HepG2 (cell line): ENCODE measurements around the gene MFSD11.

Experiments used
- CENPBD1 ChIP-seq: sonication (generic); formaldehyde crosslinking; IDR thresholded peaks from 2 replicates; pipeline ENCODE4 v1.8.0; 2022; ENCODE audit warnings: missing genetic modification reagents, low read depth, mild to moderate bottlenecking, borderline replicate concordance
- CTCF ChIP-seq: sonication (generic); formaldehyde crosslinking; IDR thresholded peaks from 2 replicates; pipeline ENCODE4 v1.5.0; 2020; ENCODE audit warnings: mild to moderate bottlenecking, missing genetic modification reagents, moderate library complexity
- MAFF ChIP-seq: IDR thresholded peaks from 2 replicates; pipeline ENCODE4 v1.6.1; 2011; ENCODE audit warnings: low read depth, low read length, improper control_type of control experiment
- MBNL3 ChIP-seq: fragments of 250-450 bp; sonication (Bioruptor Pico); conservative IDR thresholded peaks from 2 replicates; pipeline ENCODE4 v1.8.0; 2022; ENCODE audit warnings: mild to moderate bottlenecking, inconsistent platforms
- NR3C1 ChIP-seq: sonication (generic); formaldehyde crosslinking; IDR thresholded peaks from 2 replicates; pipeline ENCODE4 v1.4.0; 2020; ENCODE audit warnings: missing genetic modification reagents
- RBFOX2 ChIP-seq: fragments of 200-400 bp; formaldehyde crosslinking; IDR thresholded peaks from 2 replicates; pipeline ENCODE4 v1.6.1; 2017; ENCODE audit warnings: low read depth, mild to moderate bottlenecking, low read length
- SP4 ChIP-seq: sonication (generic); formaldehyde crosslinking; IDR thresholded peaks from 2 replicates; pipeline ENCODE4 v1.8.1; 2023; ENCODE audit warnings: mild to moderate bottlenecking, missing genetic modification reagents
- ZNF563 ChIP-seq: sonication (generic); formaldehyde crosslinking; IDR thresholded peaks from 2 replicates; pipeline ENCODE4 v1.8.0; 2022; ENCODE audit warnings: mild to moderate bottlenecking, moderate library complexity, missing genetic modification reagents
- ZNF652 ChIP-seq: IDR thresholded peaks from 2 replicates; pipeline ENCODE4 v1.6.1; 2016; ENCODE audit warnings: low read depth, borderline replicate concordance
- ZNF772 ChIP-seq: sonication (generic); formaldehyde crosslinking; IDR thresholded peaks from 2 replicates; pipeline ENCODE4 v1.5.0; 2020; ENCODE audit warnings: mild to moderate bottlenecking, missing genetic modification reagents
- TF ChIP-seq, protein P1 (sequence below), 2 experiments: sonication (generic) in 1 of 2; formaldehyde crosslinking in 1 of 2; IDR thresholded peaks; 2 replicates each; pipeline versions ENCODE4 v1.5.1 to v1.6.1; 2011 to 2020; ENCODE audit warnings: borderline replicate concordance in 1 of 2, low read depth in 1 of 2, low read length in 1 of 2, mild to moderate bottlenecking in 1 of 2, missing genetic modification reagents in 1 of 2, moderate library complexity in 1 of 2
- TF ChIP-seq, protein P2 (sequence below): sonication (generic); formaldehyde crosslinking; IDR thresholded peaks from one replicate; pipeline ENCODE4 v1.5.1; 2020; ENCODE audit warnings: mild to moderate bottlenecking, missing genetic modification reagents; ENCODE audit errors: not compliant biosample characterization
- TF ChIP-seq, protein P3 (sequence below): sonication (generic); formaldehyde crosslinking; IDR thresholded peaks from 2 replicates; pipeline ENCODE4 v1.4.0; 2020; ENCODE audit warnings: missing genetic modification reagents
- TF ChIP-seq, protein P4 (sequence below): IDR thresholded peaks from 2 replicates; pipeline ENCODE4 v1.6.1; 2012; ENCODE audit warnings: inconsistent platforms

DNA sequence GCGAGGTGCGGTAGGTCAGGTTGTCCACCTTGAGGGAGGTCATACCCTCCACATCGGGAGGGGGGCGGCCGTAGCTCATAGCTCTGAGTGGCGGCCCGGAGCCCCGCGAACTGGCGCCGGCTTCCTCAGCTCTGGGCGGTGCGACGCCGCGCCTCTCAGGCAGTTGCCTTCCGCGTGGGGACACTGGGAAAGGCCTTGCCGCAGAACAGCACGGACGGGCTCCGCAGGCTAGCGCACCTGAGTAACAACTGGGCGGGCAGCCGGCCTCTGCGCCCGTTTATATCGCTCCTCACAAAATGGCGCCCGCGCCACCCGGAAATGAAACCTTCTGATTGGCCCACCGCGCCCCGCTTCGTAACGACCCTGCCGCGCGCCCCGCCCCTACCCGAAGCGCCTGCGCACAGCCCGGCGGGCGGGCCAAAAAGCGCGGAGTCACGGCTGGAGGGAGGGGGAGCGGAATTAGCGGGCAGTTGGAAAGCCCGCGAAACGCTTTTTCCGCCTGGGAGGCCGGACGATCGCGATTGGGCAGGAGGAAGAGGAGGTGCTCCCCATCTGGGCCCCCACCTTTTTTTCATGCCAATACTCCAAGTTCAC lies 740 bp upstream of the MFSD11 start, which contains the start of gene SRSF2:
- TF ChIP-seq NR3C1 (CRISPR knock-in tag) (no peak), ZNF772 (CRISPR knock-in tag) (peak; percentile 93), ZNF652 (CRISPR knock-in tag) (peak; percentile 54), RBFOX2 (peak; percentile 100), CENPBD1 (CRISPR knock-in tag) (0 out of 2 replicates have a peak, but pooled peaks have one; percentile 86), MAFF (peak; percentile 67; the same call in 1 of the 2 replicates), CTCF (CRISPR knock-in tag) (peak; percentile 18), MBNL3 (CRISPR knock-in tag) (no peak), SP4 (peak; percentile 89), ZNF563 (peak; percentile 46; the same call in 1 of the 2 replicates)
- TF ChIP-seq, protein P1, sequence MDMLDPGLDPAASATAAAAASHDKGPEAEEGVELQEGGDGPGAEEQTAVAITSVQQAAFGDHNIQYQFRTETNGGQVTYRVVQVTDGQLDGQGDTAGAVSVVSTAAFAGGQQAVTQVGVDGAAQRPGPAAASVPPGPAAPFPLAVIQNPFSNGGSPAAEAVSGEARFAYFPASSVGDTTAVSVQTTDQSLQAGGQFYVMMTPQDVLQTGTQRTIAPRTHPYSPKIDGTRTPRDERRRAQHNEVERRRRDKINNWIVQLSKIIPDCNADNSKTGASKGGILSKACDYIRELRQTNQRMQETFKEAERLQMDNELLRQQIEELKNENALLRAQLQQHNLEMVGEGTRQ (IDR thresholded peaks at IDR 0.05; ENCODE audit: low read depth, low read length) = no peak
- TF ChIP-seq, protein P1 (CRISPR knock-in tag; IDR thresholded peaks at IDR 0.05; ENCODE audit: borderline replicate concordance) = no peak
- TF ChIP-seq, protein P2, sequence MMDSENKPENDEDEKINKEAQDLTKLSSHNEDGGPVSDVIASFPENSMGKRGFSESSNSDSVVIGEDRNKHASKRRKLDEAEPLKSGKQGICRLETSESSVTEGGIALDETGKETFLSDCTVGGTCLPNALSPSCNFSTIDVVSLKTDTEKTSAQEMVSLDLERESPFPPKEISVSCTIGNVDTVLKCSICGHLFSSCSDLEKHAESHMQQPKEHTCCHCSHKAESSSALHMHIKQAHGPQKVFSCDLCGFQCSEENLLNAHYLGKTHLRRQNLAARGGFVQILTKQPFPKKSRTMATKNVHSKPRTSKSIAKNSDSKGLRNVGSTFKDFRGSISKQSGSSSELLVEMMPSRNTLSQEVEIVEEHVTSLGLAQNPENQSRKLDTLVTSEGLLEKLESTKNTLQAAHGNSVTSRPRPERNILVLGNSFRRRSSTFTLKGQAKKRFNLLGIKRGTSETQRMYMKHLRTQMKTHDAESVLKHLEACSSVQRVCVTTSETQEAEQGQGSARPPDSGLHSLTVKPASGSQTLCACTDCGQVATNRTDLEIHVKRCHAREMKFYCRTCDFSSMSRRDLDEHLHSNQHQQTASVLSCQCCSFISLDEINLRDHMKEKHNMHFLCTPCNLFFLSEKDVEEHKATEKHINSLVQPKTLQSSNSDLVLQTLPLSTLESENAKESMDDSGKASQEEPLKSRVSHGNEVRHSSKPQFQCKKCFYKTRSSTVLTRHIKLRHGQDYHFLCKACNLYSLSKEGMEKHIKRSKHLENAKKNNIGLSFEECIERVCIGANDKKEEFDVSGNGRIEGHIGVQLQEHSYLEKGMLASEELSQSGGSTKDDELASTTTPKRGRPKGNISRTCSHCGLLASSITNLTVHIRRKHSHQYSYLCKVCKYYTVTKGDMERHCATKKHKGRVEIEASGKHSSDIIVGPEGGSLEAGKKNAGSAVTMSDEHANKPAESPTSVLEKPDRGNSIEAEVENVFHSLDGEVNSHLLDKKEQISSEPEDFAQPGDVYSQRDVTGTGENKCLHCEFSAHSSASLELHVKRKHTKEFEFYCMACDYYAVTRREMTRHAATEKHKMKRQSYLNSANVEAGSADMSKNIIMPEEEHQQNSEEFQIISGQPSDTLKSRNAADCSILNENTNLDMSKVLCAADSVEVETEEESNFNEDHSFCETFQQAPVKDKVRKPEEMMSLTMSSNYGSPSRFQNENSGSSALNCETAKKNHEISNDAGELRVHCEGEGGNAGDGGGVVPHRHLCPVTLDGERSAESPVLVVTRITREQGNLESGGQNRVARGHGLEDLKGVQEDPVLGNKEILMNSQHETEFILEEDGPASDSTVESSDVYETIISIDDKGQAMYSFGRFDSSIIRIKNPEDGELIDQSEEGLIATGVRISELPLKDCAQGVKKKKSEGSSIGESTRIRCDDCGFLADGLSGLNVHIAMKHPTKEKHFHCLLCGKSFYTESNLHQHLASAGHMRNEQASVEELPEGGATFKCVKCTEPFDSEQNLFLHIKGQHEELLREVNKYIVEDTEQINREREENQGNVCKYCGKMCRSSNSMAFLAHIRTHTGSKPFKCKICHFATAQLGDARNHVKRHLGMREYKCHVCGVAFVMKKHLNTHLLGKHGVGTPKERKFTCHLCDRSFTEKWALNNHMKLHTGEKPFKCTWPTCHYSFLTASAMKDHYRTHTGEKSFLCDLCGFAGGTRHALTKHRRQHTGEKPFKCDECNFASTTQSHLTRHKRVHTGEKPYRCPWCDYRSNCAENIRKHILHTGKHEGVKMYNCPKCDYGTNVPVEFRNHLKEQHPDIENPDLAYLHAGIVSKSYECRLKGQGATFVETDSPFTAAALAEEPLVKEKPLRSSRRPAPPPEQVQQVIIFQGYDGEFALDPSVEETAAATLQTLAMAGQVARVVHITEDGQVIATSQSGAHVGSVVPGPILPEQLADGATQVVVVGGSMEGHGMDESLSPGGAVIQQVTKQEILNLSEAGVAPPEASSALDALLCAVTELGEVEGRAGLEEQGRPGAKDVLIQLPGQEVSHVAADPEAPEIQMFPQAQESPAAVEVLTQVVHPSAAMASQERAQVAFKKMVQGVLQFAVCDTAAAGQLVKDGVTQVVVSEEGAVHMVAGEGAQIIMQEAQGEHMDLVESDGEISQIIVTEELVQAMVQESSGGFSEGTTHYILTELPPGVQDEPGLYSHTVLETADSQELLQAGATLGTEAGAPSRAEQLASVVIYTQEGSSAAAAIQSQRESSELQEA (CRISPR knock-in tag) = peak; percentile 49
- TF ChIP-seq, protein P3, sequence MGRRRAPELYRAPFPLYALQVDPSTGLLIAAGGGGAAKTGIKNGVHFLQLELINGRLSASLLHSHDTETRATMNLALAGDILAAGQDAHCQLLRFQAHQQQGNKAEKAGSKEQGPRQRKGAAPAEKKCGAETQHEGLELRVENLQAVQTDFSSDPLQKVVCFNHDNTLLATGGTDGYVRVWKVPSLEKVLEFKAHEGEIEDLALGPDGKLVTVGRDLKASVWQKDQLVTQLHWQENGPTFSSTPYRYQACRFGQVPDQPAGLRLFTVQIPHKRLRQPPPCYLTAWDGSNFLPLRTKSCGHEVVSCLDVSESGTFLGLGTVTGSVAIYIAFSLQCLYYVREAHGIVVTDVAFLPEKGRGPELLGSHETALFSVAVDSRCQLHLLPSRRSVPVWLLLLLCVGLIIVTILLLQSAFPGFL (CRISPR knock-in tag) = peak; percentile 98
- TF ChIP-seq, protein P4, sequence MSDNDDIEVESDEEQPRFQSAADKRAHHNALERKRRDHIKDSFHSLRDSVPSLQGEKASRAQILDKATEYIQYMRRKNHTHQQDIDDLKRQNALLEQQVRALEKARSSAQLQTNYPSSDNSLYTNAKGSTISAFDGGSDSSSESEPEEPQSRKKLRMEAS = peak; percentile 92
